Measurements from ENCODE around the gene SLC18B1. TPM values are rescaled to one million over a fixed set of nuclear protein-coding genes. Genes with fewer than 3 reads are reported as not detected.

Gene SLC18B1
- total and polyA plus RNA-seq, 10 of the 15 experiments (the other 5 are each of a cell fraction or from before 2014, with no cell fraction given) = 3.5 to 11.8 (median 7.1) TPM

DNA sequence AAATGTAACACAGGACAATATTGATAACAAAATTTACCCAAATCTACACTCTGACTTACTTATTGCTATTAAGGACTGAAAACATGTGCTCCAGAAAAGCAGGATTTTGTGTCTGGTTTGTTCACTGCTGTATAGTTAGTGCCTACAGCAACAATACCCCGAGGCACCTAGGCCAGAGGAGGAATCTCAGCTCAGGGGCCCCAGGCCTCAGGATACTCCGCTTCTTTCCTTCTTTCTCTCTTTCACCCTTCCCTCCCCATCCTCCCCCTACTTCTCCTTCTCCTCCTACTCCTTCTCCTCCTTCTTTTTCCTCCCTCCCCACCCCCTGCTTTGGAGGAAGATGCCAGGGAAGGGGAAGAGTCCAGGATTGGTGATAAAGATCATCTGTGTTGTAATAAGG lies 39.7 kb downstream of the SLC18B1 start (continued):
- TF ChIP-seq, protein P1, sequence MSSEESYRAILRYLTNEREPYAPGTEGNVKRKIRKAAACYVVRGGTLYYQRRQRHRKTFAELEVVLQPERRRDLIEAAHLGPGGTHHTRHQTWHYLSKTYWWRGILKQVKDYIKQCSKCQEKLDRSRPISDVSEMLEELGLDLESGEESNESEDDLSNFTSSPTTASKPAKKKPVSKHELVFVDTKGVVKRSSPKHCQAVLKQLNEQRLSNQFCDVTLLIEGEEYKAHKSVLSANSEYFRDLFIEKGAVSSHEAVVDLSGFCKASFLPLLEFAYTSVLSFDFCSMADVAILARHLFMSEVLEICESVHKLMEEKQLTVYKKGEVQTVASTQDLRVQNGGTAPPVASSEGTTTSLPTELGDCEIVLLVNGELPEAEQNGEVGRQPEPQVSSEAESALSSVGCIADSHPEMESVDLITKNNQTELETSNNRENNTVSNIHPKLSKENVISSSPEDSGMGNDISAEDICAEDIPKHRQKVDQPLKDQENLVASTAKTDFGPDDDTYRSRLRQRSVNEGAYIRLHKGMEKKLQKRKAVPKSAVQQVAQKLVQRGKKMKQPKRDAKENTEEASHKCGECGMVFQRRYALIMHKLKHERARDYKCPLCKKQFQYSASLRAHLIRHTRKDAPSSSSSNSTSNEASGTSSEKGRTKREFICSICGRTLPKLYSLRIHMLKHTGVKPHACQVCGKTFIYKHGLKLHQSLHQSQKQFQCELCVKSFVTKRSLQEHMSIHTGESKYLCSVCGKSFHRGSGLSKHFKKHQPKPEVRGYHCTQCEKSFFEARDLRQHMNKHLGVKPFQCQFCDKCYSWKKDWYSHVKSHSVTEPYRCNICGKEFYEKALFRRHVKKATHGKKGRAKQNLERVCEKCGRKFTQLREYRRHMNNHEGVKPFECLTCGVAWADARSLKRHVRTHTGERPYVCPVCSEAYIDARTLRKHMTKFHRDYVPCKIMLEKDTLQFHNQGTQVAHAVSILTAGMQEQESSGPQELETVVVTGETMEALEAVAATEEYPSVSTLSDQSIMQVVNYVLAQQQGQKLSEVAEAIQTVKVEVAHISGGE (CRISPR knock-in tag; IDR thresholded peaks at IDR 0.05) = no peak
- TF ChIP-seq SP1 (IDR thresholded peaks at IDR 0.05; ENCODE audit: low read depth, low read length) (no peak), GABPA (IDR thresholded peaks at IDR 0.05; ENCODE audit: low read depth) (no peak), YBX1 (IDR thresholded peaks at IDR 0.05) (no peak)
- TF ChIP-seq, protein P2, sequence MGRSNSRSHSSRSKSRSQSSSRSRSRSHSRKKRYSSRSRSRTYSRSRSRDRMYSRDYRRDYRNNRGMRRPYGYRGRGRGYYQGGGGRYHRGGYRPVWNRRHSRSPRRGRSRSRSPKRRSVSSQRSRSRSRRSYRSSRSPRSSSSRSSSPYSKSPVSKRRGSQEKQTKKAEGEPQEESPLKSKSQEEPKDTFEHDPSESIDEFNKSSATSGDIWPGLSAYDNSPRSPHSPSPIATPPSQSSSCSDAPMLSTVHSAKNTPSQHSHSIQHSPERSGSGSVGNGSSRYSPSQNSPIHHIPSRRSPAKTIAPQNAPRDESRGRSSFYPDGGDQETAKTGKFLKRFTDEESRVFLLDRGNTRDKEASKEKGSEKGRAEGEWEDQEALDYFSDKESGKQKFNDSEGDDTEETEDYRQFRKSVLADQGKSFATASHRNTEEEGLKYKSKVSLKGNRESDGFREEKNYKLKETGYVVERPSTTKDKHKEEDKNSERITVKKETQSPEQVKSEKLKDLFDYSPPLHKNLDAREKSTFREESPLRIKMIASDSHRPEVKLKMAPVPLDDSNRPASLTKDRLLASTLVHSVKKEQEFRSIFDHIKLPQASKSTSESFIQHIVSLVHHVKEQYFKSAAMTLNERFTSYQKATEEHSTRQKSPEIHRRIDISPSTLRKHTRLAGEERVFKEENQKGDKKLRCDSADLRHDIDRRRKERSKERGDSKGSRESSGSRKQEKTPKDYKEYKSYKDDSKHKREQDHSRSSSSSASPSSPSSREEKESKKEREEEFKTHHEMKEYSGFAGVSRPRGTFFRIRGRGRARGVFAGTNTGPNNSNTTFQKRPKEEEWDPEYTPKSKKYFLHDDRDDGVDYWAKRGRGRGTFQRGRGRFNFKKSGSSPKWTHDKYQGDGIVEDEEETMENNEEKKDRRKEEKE (IDR thresholded peaks at IDR 0.05) = no peak

DNA sequence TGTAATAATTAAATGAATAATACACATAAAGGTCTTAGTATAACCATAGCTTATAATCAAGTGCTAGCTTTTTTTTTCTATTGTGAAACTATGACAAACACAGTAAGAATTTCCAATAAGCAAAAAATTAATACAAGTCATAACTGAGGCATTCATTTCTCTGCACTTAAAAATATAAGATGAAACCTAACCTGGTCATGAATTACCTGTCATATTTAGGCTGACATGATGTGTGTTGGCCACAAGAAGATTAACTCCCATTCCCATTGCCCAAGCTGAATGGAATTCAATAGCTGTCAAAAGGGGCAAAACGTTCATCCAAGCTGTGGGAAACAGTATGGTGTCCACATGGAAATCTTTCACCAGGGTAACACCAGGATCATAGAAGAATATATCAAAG lies 46.2 kb downstream of the SLC18B1 start:
- ChIA-PET CTCF (interaction anchor here (0.5 to 2.5 kb wide), 6 partner anchors 11 to 454 kb away, joined by 3 to 7 read pairs (median 3); no protein-coding TSS in a partner anchor), RAD21 (ENCODE audit: unreplicated experiment) (interaction anchor here (3.3 kb wide), 1 partner anchor 11 kb away, joined by 25 read pairs; no protein-coding TSS in a partner anchor), POLR2A (no interaction called here), SMC1A (ENCODE audit: uncharacterized antibody, unreplicated experiment) (interaction anchor here (0.8 to 8.1 kb wide), 3 partner anchors 13 to 256 kb away, joined by 3 to 80 read pairs (median 14); no protein-coding TSS in a partner anchor)
- FAIRE-seq (no peak), DNase-seq (ENCODE audit: low read depth, low spot score) (no peak), ATAC-seq (no peak)
- in situ Hi-C loops (cut with MboI) (no loop called here), intact Hi-C loops (cut with micrococcal nuclease; ENCODE audit: unreplicated experiment) (no loop called here)
- Histone ChIP-seq H4K20me1 (ENCODE audit: control insufficient read depth, insufficient read depth) (no peaks in the 10 kb centered on the region), H3K9me3 (replicated peaks; ENCODE audit: control insufficient read depth, insufficient read depth, low read length) (no peaks in the 10 kb centered on the region), H3K79me2 (ENCODE audit: control insufficient read depth, insufficient read depth, low read length) (no peaks in the 10 kb centered on the region), H3K4me2 (ENCODE audit: control insufficient read depth, insufficient read depth) (no peak overlapping the region), H3K9ac (ENCODE audit: control insufficient read depth, insufficient read depth, low read length) (no peak overlapping the region), H3K27ac (ENCODE audit: control insufficient read depth, insufficient read depth) (no peak overlapping the region), H3K4me1 (ENCODE audit: control insufficient read depth, insufficient read depth, low read length) (peaks cover 28% of the 10 kb centered on the region), H3K36me3 (ENCODE audit: control insufficient read depth in 2 of 2, insufficient read depth in 2 of 2, low read length in 1 of 2) (peaks cover 0 to 2% of the 10 kb centered on the region in 2 experiments; a peak in 1 of 4 replicates), H3K4me3 (no peak overlapping the region), H2AFZ (ENCODE audit: control insufficient read depth, low read depth, low read length) (no peak overlapping the region), H3K27me3 (replicated peaks in 1 of 2; ENCODE audit: control insufficient read depth in 2 of 2, insufficient read depth in 2 of 2, low read length in 1 of 2) (no peaks in the 10 kb centered on the region)
- no TSS peak for BruUV-seq (replicated peaks)
- TF ChIP-seq HDAC2 (IDR thresholded peaks at IDR 0.05) (no peak), JUND (IDR thresholded peaks at IDR 0.05; ENCODE audit: low read depth, low read length) (no peak), NFYA (IDR thresholded peaks at IDR 0.05; ENCODE audit: borderline replicate concordance, low read depth, low read length) (no peak), ZZZ3 (IDR thresholded peaks at IDR 0.05; ENCODE audit: control insufficient read depth, insufficient read length, low read depth) (no peak), PAX5 (IDR thresholded peaks at IDR 0.05; ENCODE audit: borderline replicate concordance, low read depth, low read length) (no peak)
- WGBS (ENCODE audit: insufficient coverage, insufficient replicate concordance, low lambda C conversion rate, missing lambda C conversion rate) = 100% methylated on average over 1 of the region's 1 CpG

All from GM12878 (cell line).